HEK293 (cell line): ENCODE results near the gene VPS11.
A peak's percentile ranks its signal among the peaks of the same experiment; 100 is the strongest.

Experiments used
- EGR2 ChIP-seq: fragments of 450-650 bp; formaldehyde crosslinking; IDR thresholded peaks from 2 replicates; pipeline ENCODE4 v1.5.1; 2016; ENCODE audit warnings: low read depth, missing biosample characterization, missing genetic modification characterization
- IKZF3 ChIP-seq: fragments of 450-650 bp; IDR thresholded peaks from 2 replicates; pipeline ENCODE4 v1.5.0; 2018; ENCODE audit warnings: missing biosample characterization, mild to moderate bottlenecking, missing genetic modification characterization, moderate library complexity
- KLF9 ChIP-seq: fragments of 450-650 bp; formaldehyde crosslinking; IDR thresholded peaks from 2 replicates; pipeline ENCODE4 v1.5.1; 2016; ENCODE audit warnings: missing biosample characterization, missing genetic modification characterization, low read depth
- ZBTB1 ChIP-seq: fragments of 450-650 bp; formaldehyde crosslinking; IDR thresholded peaks from 2 replicates; pipeline ENCODE4 v1.5.1; 2016; ENCODE audit warnings: missing biosample characterization, missing genetic modification characterization
- ZBTB20 ChIP-seq: fragments of 450-650 bp; formaldehyde crosslinking; IDR thresholded peaks from 2 replicates; pipeline ENCODE4 v1.5.1; 2016; ENCODE audit warnings: missing biosample characterization, missing genetic modification characterization
- ZBTB21 ChIP-seq: fragments of 450-650 bp; formaldehyde crosslinking; IDR thresholded peaks from 2 replicates; pipeline ENCODE4 v1.5.1; 2017; ENCODE audit warnings: missing biosample characterization, missing genetic modification characterization
- ZFHX2 ChIP-seq: fragments of 450-650 bp; formaldehyde crosslinking; conservative IDR thresholded peaks from 2 replicates; pipeline ENCODE4 v1.5.1; 2016; ENCODE audit warnings: missing biosample characterization, missing genetic modification characterization
- ZFP69B ChIP-seq: fragments of 450-650 bp; formaldehyde crosslinking; IDR thresholded peaks from 2 replicates; pipeline ENCODE4 v1.5.1; 2016; ENCODE audit warnings: missing biosample characterization, missing genetic modification characterization
- ZNF138 ChIP-seq: fragments of 450-650 bp; formaldehyde crosslinking; IDR thresholded peaks from 2 replicates; pipeline ENCODE4 v1.5.1; 2016; ENCODE audit warnings: missing biosample characterization, missing genetic modification characterization, borderline replicate concordance
- ZNF274 ChIP-seq, 2 experiments: fragments of 200-500 bp in 1 of 2; fragments of 450-650 bp in 1 of 2; sonication (Bioruptor generic) in 1 of 2; formaldehyde crosslinking in 1 of 2; IDR thresholded peaks; 2 replicates each; pipeline versions ENCODE4 v1.5.1 to v1.6.1; 2014 to 2016; ENCODE audit warnings: borderline replicate concordance in 1 of 2, inconsistent platforms in 1 of 2, low read length in 1 of 2, missing biosample characterization in 1 of 2, missing genetic modification characterization in 1 of 2
- ZNF354C ChIP-seq: fragments of 450-650 bp; formaldehyde crosslinking; IDR thresholded peaks from 2 replicates; pipeline ENCODE4 v1.5.1; 2016; ENCODE audit warnings: missing biosample characterization, missing genetic modification characterization, low read depth, borderline replicate concordance
- ZNF426 ChIP-seq: fragments of 450-650 bp; formaldehyde crosslinking; IDR thresholded peaks from 2 replicates; pipeline ENCODE4 v1.5.1; 2017; ENCODE audit warnings: missing biosample characterization, missing genetic modification characterization, mild to moderate bottlenecking, inconsistent platforms, moderate library complexity
- ZNF510 ChIP-seq: fragments of 450-650 bp; formaldehyde crosslinking; IDR thresholded peaks from 2 replicates; pipeline ENCODE4 v1.5.1; 2018; ENCODE audit warnings: mild to moderate bottlenecking, missing genetic modification characterization, missing biosample characterization; ENCODE audit not compliant: insufficient replicate concordance
- ZNF530 ChIP-seq: fragments of 450-650 bp; formaldehyde crosslinking; IDR thresholded peaks from 2 replicates; pipeline ENCODE4 v1.5.1; 2016; ENCODE audit warnings: low read depth, missing biosample characterization, missing genetic modification characterization
- ZNF548 ChIP-seq: fragments of 450-650 bp; formaldehyde crosslinking; IDR thresholded peaks from 2 replicates; pipeline ENCODE4 v1.5.1; 2016; ENCODE audit warnings: missing biosample characterization, missing genetic modification characterization
- ZNF654 ChIP-seq: fragments of 450-650 bp; formaldehyde crosslinking; IDR thresholded peaks from 2 replicates; pipeline ENCODE4 v1.5.1; 2016; ENCODE audit warnings: low read depth, missing biosample characterization, missing genetic modification characterization
- ZNF777 ChIP-seq: fragments of 450-650 bp; formaldehyde crosslinking; IDR thresholded peaks from 2 replicates; pipeline ENCODE4 v1.5.1; 2017; ENCODE audit warnings: missing biosample characterization, missing genetic modification characterization, borderline replicate concordance
- ZNF837 ChIP-seq: fragments of 450-650 bp; formaldehyde crosslinking; IDR thresholded peaks from 2 replicates; pipeline ENCODE4 v1.5.1; 2016; ENCODE audit warnings: missing biosample characterization, missing genetic modification characterization
- TF ChIP-seq, protein P1 (sequence below): fragments of 450-650 bp; formaldehyde crosslinking; IDR thresholded peaks from 2 replicates; pipeline ENCODE4 v1.5.1; 2016; ENCODE audit warnings: missing biosample characterization, missing genetic modification characterization
- TF ChIP-seq, protein P2 (sequence below): fragments of 450-650 bp; formaldehyde crosslinking; IDR thresholded peaks from 2 replicates; pipeline ENCODE4 v1.5.1; 2016; ENCODE audit warnings: missing biosample characterization, missing genetic modification characterization, borderline replicate concordance
- TF ChIP-seq, protein P3 (sequence below): fragments of 450-650 bp; formaldehyde crosslinking; IDR thresholded peaks from 2 replicates; pipeline ENCODE4 v1.5.1; 2017; ENCODE audit warnings: missing biosample characterization, missing genetic modification characterization
- TF ChIP-seq, protein P4 (sequence below): fragments of 450-650 bp; formaldehyde crosslinking; IDR thresholded peaks from 2 replicates; pipeline ENCODE4 v1.5.1; 2016; ENCODE audit warnings: missing biosample characterization, missing genetic modification characterization
- TF ChIP-seq, protein P5 (sequence below): sonication (generic); formaldehyde crosslinking; IDR thresholded peaks from 2 replicates; pipeline ENCODE4 v1.8.1; 2022; ENCODE audit warnings: mild to moderate bottlenecking, moderate library complexity, missing genetic modification reagents

The VPS11 gene

DNA sequence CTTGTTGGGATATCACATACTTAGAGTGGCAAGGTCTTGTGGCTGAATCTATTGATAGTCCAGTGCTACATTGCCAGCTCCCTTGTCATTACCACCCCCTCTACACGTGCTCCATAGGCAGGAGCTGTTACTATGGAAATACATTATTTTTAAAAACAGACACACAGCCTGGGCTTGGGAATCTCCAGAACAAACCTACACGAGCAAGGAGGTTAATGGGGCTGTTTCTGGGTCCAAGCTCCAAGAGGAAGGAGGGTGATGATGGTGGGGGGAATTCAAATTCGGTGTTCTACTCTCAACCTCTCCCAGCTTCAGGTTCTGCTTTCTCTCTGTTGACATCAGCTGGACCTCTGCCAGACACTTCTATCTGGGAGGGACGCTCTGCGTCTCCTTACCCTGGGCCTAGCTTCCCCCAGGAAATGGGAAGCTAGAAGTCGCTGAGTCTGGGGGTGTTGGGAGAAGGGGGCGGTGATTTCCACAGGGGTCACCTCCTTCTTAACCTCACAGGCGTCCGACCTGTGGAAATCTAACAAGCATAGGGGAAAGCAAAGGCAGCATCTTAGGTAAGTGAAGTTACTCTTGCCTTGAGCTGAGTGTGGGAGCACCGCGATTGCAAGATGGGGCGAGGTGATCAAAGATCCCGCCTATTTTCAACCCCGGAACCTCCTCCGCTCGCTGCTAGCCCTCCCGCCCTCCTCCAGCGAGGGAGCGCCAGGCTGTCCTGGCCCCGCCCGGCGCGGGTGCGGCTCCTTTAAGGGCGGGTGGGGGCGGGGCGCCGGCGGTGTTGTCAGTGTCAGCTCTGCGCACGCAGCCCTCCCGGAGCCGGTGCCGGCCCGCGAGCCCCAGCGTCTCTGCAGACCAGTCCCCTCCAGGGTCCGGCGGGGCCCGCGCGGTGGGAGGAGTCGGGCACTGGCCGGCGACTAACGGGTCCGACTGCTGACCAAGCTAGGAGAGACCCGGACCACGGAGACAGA is 39.2 kb downstream of the VPS11 start, which contains the start of gene C2CD2L (continued):
- TF ChIP-seq, protein P1, sequence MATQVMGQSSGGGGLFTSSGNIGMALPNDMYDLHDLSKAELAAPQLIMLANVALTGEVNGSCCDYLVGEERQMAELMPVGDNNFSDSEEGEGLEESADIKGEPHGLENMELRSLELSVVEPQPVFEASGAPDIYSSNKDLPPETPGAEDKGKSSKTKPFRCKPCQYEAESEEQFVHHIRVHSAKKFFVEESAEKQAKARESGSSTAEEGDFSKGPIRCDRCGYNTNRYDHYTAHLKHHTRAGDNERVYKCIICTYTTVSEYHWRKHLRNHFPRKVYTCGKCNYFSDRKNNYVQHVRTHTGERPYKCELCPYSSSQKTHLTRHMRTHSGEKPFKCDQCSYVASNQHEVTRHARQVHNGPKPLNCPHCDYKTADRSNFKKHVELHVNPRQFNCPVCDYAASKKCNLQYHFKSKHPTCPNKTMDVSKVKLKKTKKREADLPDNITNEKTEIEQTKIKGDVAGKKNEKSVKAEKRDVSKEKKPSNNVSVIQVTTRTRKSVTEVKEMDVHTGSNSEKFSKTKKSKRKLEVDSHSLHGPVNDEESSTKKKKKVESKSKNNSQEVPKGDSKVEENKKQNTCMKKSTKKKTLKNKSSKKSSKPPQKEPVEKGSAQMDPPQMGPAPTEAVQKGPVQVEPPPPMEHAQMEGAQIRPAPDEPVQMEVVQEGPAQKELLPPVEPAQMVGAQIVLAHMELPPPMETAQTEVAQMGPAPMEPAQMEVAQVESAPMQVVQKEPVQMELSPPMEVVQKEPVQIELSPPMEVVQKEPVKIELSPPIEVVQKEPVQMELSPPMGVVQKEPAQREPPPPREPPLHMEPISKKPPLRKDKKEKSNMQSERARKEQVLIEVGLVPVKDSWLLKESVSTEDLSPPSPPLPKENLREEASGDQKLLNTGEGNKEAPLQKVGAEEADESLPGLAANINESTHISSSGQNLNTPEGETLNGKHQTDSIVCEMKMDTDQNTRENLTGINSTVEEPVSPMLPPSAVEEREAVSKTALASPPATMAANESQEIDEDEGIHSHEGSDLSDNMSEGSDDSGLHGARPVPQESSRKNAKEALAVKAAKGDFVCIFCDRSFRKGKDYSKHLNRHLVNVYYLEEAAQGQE (tag by site-specific recombination): no peak
- TF ChIP-seq ZNF777 (tag by site-specific recombination) (no peak), ZBTB20 (tag by site-specific recombination) (peak; percentile 71), ZNF837 (tag by site-specific recombination) (no peak), ZNF274 (IDR thresholded peaks at IDR 0.05; ENCODE audit: low read length) (no peak), ZNF274 (tag by site-specific recombination; IDR thresholded peaks at IDR 0.05; ENCODE audit: borderline replicate concordance) (no peak), ZNF354C (tag by site-specific recombination) (no peak), KLF9 (tag by site-specific recombination) (0 out of 2 replicates have a peak, but pooled peaks have one; percentile 34), ZNF138 (tag by site-specific recombination) (no peak), ZNF548 (tag by site-specific recombination) (no peak), ZNF510 (no peak), ZNF654 (no peak), ZNF530 (tag by site-specific recombination) (no peak), ZBTB1 (tag by site-specific recombination) (no peak), ZNF426 (no peak), ZBTB21 (tag by site-specific recombination) (no peak), ZFP69B (tag by site-specific recombination) (peak; percentile 66; the same call in 1 of the 2 replicates), EGR2 (tag by site-specific recombination) (peak; percentile 67), ZFHX2 (tag by site-specific recombination) (peak; percentile 84), IKZF3 (tag by site-specific recombination) (0 out of 2 replicates have a peak, but pooled peaks have one; percentile 35)
- TF ChIP-seq, protein P2, sequence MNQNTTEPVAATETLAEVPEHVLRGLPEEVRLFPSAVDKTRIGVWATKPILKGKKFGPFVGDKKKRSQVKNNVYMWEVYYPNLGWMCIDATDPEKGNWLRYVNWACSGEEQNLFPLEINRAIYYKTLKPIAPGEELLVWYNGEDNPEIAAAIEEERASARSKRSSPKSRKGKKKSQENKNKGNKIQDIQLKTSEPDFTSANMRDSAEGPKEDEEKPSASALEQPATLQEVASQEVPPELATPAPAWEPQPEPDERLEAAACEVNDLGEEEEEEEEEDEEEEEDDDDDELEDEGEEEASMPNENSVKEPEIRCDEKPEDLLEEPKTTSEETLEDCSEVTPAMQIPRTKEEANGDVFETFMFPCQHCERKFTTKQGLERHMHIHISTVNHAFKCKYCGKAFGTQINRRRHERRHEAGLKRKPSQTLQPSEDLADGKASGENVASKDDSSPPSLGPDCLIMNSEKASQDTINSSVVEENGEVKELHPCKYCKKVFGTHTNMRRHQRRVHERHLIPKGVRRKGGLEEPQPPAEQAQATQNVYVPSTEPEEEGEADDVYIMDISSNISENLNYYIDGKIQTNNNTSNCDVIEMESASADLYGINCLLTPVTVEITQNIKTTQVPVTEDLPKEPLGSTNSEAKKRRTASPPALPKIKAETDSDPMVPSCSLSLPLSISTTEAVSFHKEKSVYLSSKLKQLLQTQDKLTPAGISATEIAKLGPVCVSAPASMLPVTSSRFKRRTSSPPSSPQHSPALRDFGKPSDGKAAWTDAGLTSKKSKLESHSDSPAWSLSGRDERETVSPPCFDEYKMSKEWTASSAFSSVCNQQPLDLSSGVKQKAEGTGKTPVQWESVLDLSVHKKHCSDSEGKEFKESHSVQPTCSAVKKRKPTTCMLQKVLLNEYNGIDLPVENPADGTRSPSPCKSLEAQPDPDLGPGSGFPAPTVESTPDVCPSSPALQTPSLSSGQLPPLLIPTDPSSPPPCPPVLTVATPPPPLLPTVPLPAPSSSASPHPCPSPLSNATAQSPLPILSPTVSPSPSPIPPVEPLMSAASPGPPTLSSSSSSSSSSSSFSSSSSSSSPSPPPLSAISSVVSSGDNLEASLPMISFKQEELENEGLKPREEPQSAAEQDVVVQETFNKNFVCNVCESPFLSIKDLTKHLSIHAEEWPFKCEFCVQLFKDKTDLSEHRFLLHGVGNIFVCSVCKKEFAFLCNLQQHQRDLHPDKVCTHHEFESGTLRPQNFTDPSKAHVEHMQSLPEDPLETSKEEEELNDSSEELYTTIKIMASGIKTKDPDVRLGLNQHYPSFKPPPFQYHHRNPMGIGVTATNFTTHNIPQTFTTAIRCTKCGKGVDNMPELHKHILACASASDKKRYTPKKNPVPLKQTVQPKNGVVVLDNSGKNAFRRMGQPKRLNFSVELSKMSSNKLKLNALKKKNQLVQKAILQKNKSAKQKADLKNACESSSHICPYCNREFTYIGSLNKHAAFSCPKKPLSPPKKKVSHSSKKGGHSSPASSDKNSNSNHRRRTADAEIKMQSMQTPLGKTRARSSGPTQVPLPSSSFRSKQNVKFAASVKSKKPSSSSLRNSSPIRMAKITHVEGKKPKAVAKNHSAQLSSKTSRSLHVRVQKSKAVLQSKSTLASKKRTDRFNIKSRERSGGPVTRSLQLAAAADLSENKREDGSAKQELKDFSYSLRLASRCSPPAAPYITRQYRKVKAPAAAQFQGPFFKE (tag by site-specific recombination): no peak
- TF ChIP-seq, protein P3, sequence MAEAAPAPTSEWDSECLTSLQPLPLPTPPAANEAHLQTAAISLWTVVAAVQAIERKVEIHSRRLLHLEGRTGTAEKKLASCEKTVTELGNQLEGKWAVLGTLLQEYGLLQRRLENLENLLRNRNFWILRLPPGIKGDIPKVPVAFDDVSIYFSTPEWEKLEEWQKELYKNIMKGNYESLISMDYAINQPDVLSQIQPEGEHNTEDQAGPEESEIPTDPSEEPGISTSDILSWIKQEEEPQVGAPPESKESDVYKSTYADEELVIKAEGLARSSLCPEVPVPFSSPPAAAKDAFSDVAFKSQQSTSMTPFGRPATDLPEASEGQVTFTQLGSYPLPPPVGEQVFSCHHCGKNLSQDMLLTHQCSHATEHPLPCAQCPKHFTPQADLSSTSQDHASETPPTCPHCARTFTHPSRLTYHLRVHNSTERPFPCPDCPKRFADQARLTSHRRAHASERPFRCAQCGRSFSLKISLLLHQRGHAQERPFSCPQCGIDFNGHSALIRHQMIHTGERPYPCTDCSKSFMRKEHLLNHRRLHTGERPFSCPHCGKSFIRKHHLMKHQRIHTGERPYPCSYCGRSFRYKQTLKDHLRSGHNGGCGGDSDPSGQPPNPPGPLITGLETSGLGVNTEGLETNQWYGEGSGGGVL (tag by site-specific recombination): peak; percentile 88
- TF ChIP-seq, protein P4, sequence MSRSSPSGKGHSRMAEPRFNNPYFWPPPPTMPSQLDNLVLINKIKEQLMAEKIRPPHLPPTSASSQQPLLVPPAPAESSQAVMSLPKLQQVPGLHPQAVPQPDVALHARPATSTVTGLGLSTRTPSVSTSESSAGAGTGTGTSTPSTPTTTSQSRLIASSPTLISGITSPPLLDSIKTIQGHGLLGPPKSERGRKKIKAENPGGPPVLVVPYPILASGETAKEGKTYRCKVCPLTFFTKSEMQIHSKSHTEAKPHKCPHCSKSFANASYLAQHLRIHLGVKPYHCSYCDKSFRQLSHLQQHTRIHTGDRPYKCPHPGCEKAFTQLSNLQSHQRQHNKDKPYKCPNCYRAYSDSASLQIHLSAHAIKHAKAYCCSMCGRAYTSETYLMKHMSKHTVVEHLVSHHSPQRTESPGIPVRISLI (tag by site-specific recombination): no peak
- TF ChIP-seq, protein P5, sequence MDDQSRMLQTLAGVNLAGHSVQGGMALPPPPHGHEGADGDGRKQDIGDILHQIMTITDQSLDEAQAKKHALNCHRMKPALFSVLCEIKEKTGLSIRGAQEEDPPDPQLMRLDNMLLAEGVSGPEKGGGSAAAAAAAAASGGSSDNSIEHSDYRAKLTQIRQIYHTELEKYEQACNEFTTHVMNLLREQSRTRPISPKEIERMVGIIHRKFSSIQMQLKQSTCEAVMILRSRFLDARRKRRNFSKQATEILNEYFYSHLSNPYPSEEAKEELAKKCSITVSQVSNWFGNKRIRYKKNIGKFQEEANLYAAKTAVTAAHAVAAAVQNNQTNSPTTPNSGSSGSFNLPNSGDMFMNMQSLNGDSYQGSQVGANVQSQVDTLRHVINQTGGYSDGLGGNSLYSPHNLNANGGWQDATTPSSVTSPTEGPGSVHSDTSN: no peak
